Measurements from ENCODE around the gene POU3F3. TPM values are rescaled to one million over a fixed set of nuclear protein-coding genes. Genes with fewer than 3 reads are reported as not detected.

The POU3F3 gene
- not detected for total RNA-seq

- Mint-ChIP-seq H3K4me1 (peaks cover 33% of the 10 kb centered on the region), H3K36me3 (no peaks in the 10 kb centered on the region), H3K27me3 (peaks cover 86% of the 10 kb centered on the region), H3K9me3 (no peaks in the 10 kb centered on the region), H3K4me3 (peak within 1 kb of the TSS; percentile 85), H3K27ac (peak within 1 kb of the TSS; percentile 67)
- peak; percentile 65 for DNase-seq
These were observed at the start of gene POU3F3 for GRCh38 chr2:104853534-104854497. POU3F3 (plus strand) TSS chr2:104854115; CDS start chr2:104855511, 1,396 bp downstream.

DNA sequence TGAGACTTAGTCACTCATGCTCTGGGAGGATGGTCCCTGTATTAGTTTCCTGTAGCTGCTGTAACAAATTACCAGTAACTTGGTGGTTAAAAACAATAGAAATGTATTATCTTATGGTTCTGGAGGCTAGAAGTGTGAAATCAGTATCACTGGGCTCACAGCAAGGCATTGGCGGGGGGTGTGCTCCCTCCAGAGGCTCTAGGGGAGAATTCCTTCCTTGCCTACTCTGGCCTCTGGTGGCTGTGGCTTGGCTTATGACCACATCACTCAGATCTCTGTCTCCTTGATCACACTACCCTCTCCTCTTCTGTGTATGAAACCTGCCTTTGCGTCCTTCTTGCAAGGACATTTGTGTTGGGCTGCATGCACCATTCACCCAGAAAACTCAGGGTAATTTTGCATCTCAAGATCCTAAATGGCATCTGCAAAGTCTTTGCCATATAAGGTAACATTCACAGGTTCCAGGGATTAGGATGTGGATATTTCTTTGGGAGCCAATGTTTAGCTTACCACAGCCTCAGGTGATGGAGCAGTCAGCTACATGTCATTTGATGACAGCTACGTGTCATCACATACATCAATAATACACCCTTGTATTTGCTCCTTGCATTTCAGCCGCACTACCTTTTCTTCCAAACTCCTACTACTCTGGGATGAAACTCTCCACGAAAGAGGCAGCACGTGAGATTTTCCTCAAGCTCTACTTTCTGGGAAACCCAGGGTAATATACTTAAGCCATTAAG lies 49.6 kb upstream of the POU3F3 start:
- Mint-ChIP-seq H3K9me3 (peaks cover 6% of the 10 kb centered on the region), H3K4me3 (no peak overlapping the region), H3K36me3 (no peaks in the 10 kb centered on the region), H3K4me1 (no peaks in the 10 kb centered on the region), H3K27ac (no peak overlapping the region), H3K27me3 (peaks cover 23% of the 10 kb centered on the region)
- no peak for DNase-seq

GRCh38 chr2:104812286-104812685 lies 41.6 kb upstream of the POU3F3 start:
- peaks cover 6% of the 10 kb centered on the region for H3K27me3 Mint-ChIP-seq
- DNase-seq: no peak
- peaks cover 5% of the 10 kb centered on the region for H3K9me3 Mint-ChIP-seq
- no peaks in the 10 kb centered on the region for H3K4me1 Mint-ChIP-seq
- H3K27ac Mint-ChIP-seq: no peak overlapping the region
- no peak overlapping the region for H3K4me3 Mint-ChIP-seq
- H3K36me3 Mint-ChIP-seq: no peaks in the 10 kb centered on the region

DNA sequence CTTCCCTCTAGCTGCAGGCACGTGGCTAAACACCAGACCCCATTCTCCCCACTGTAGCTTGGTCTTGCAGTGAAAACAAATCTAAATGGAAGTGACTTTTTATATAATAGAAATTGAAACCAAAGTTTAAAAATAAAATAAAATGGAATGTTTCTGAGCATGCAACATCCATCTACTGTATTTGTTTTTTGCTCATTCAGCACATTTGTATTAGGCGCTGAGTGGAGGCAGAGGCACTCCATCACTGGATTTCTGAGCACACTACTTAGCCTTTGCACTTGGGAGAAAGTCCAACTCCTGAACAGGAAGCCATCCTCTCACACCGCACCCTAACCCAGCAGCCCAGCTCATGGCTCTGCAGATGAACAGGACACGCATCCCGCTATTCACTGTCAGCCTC lies 37.8 kb upstream of the POU3F3 start:
- Mint-ChIP-seq H3K4me3 (no peak overlapping the region), H3K27ac (no peak overlapping the region), H3K4me1 (no peaks in the 10 kb centered on the region)

DNA sequence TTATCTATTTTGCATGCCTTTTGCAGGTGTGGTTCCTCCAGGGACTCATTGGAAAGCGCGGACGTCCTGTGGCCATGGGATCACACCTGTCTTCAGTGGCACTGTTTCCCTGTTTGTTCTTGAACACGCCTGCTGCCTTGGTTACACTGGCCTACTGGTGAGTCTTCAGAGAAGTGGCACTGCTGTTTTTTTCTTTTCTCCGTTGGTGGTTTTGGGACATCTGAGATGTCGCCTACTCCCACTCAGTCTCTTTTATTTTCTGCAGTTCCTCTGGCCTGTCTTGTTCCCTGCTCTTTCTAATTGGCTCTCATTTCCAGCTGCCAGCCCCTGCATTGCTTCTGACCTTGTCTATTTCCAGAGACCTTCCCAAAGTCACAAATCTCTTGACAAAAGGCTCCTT lies 35.7 kb upstream of the POU3F3 start:
- no peak for DNase-seq
- no peaks in the 10 kb centered on the region for H3K9me3 Mint-ChIP-seq
- no peaks in the 10 kb centered on the region for H3K4me1 Mint-ChIP-seq
- no peaks in the 10 kb centered on the region for H3K36me3 Mint-ChIP-seq
- no peak overlapping the region for H3K4me3 Mint-ChIP-seq
- H3K27me3 Mint-ChIP-seq: peaks cover 12% of the 10 kb centered on the region
- H3K27ac Mint-ChIP-seq: no peak overlapping the region

More for the DNA sequence above, 37.8 kb upstream of the POU3F3 start:
- no peaks in the 10 kb centered on the region for H3K36me3 Mint-ChIP-seq
- no peaks in the 10 kb centered on the region for H3K9me3 Mint-ChIP-seq
- peaks cover 12% of the 10 kb centered on the region for H3K27me3 Mint-ChIP-seq
- DNase-seq: no peak

DNA sequence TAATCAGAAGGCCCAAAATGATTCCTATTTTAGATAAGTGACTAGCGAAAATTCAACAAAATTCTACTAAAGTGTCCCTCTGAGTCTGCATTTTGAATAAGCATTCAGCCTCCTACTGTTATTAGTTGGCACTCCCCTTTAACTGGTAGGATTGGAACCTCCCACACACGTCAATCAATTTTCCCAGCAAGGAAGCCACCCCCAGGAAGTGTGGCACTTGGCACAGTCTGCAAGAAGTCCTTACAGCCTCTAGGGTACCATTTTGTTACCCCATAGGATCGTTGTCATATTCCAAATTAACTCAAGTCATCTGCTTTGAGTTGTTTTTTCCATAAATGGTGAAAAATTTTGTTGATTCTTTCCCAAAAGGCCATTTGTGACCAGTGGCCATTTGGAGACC lies 33.8 kb upstream of the POU3F3 start:
- no peaks in the 10 kb centered on the region for H3K36me3 Mint-ChIP-seq
- peaks cover 5% of the 10 kb centered on the region for H3K9me3 Mint-ChIP-seq
- H3K27me3 Mint-ChIP-seq: peaks cover 12% of the 10 kb centered on the region
- DNase-seq: no peak
- H3K4me3 Mint-ChIP-seq: no peak overlapping the region
- H3K27ac Mint-ChIP-seq: no peak overlapping the region
- no peaks in the 10 kb centered on the region for H3K4me1 Mint-ChIP-seq

- no peaks in the 10 kb centered on the region for H3K4me1 Mint-ChIP-seq
- no peak for DNase-seq
- no peak overlapping the region for H3K4me3 Mint-ChIP-seq
- H3K9me3 Mint-ChIP-seq: peaks cover 5% of the 10 kb centered on the region
- no peaks in the 10 kb centered on the region for H3K36me3 Mint-ChIP-seq
- peaks cover 6% of the 10 kb centered on the region for H3K27me3 Mint-ChIP-seq
- no peak overlapping the region for H3K27ac Mint-ChIP-seq
These were observed 28.6 kb upstream of the POU3F3 start for GRCh38 chr2:104825124-104825865.

DNA sequence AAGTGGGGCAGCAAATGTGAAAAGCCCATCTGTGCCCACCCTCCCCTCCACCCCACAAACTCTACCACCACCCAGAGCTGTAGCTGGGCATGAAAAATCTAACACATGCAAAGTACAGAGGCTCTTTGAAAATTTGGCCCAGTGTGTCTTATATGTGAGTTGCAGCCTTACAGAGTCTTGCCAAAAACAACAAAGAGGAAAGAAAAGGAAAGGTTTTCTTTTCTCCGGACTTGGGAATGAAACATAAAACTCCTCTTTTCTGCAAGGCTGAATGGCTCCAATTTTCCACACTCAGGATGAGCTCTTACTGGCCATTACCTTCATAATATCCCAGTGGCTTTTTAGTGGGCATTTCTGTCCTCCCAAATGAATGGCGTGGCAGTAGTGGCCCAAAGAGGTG lies 27.9 kb upstream of the POU3F3 start:
- no peaks in the 10 kb centered on the region for H3K36me3 Mint-ChIP-seq
- no peaks in the 10 kb centered on the region for H3K4me1 Mint-ChIP-seq
- DNase-seq: no peak
- no peak overlapping the region for H3K4me3 Mint-ChIP-seq
- peaks cover 5% of the 10 kb centered on the region for H3K9me3 Mint-ChIP-seq
- H3K27me3 Mint-ChIP-seq: peaks cover 6% of the 10 kb centered on the region
- H3K27ac Mint-ChIP-seq: no peak overlapping the region

DNA sequence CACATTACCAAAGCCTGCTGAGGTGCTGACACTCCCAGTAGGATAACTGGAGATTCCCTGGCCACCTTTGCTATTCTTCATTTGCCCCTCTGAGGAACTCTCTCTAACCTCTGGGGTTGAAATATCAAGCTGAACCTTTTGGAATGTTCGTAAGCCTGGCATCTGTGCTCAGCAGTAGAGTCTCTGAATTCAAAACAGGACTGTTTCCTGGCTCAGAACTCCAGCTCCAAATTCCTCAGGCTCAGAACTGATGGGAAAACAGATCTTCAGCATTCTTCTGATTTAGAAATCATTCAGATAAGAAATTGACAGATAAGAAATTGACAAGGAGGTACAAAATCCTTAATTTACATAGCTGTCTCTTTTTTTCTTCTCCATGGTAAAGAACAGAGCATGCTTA lies 22.2 kb upstream of the POU3F3 start:
- no peaks in the 10 kb centered on the region for H3K36me3 Mint-ChIP-seq
- no peaks in the 10 kb centered on the region for H3K4me1 Mint-ChIP-seq
- peaks cover 13% of the 10 kb centered on the region for H3K27me3 Mint-ChIP-seq
- H3K9me3 Mint-ChIP-seq: no peaks in the 10 kb centered on the region
- H3K4me3 Mint-ChIP-seq: no peak overlapping the region
- DNase-seq: no peak
- H3K27ac Mint-ChIP-seq: no peak overlapping the region

DNA sequence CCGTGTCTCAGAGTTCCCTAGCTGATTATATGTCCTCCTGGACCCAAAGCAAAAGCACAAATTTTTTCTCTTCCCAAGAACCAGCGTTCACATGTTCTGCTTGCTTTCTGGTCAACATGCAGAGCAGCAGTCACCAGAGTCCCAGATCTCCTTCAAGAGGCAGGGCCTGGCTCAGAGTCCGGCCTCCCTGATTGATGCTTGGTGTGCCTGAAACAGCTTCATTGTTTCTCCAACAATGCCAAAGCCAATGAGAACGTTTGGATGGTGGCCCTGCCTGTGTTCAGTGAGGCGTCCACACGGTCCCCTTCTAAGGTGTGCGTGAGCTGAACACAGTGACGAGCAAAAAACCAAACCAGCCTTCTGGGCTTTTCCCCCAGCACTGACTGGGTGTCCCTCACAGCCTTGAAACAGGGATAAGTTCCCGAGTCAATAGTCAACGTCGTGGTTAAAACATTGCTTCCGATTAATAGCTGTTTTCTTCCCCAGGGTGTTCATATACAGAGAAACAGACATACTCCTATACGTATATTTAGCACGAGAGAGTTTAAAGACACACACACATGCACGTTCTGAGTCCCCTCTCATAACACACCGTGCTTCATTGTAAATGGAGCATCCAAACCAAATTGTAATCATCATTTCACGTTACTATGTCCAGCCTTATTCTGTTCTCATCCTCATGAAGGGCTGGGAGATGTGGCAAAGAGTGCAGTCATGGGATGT lies 19.3 kb upstream of the POU3F3 start:
- no peaks in the 10 kb centered on the region for H3K4me1 Mint-ChIP-seq
- H3K4me3 Mint-ChIP-seq: no peak overlapping the region
- peaks cover 21% of the 10 kb centered on the region for H3K27me3 Mint-ChIP-seq
- H3K27ac Mint-ChIP-seq: no peak overlapping the region
- no peaks in the 10 kb centered on the region for H3K36me3 Mint-ChIP-seq
- DNase-seq: no peak
- no peaks in the 10 kb centered on the region for H3K9me3 Mint-ChIP-seq

DNA sequence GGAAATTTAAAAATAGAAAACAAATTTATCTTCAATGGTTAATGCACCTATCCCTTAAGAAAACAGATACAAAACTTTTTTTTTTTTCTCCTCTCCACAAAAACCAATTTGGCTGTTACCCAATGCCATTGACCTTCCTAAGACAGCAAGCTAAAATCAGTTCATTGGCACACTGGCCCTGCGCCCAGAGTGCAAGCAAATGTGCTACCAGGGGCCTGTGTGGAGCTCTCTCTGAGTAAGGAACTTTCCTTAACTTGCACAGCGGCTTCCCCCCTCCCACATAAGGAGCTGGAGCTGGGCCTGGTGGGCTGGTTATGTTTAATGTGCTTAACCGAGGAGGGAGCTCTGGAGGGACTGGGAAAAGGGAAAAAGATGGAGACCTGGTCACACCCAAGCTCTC lies 17.6 kb upstream of the POU3F3 start:
- Mint-ChIP-seq H3K36me3 (no peaks in the 10 kb centered on the region), H3K27me3 (peaks cover 27% of the 10 kb centered on the region), H3K4me1 (no peaks in the 10 kb centered on the region), H3K27ac (no peak overlapping the region), H3K9me3 (no peaks in the 10 kb centered on the region), H3K4me3 (no peak overlapping the region)
- no peak for DNase-seq

GRCh38 chr2:104836841-104837240 lies 17.1 kb upstream of the POU3F3 start:
- no peak overlapping the region for H3K4me3 Mint-ChIP-seq
- H3K4me1 Mint-ChIP-seq: no peaks in the 10 kb centered on the region
- no peaks in the 10 kb centered on the region for H3K9me3 Mint-ChIP-seq
- H3K27ac Mint-ChIP-seq: no peak overlapping the region
- no peaks in the 10 kb centered on the region for H3K36me3 Mint-ChIP-seq
- H3K27me3 Mint-ChIP-seq: peaks cover 33% of the 10 kb centered on the region
- no peak for DNase-seq

- Mint-ChIP-seq H3K27ac (no peak overlapping the region), H3K36me3 (no peaks in the 10 kb centered on the region), H3K4me1 (peaks cover 6% of the 10 kb centered on the region), H3K9me3 (no peaks in the 10 kb centered on the region), H3K4me3 (no peak overlapping the region), H3K27me3 (peaks cover 52% of the 10 kb centered on the region)
- DNase-seq: no peak
These were observed 13.8 kb upstream of the POU3F3 start for GRCh38 chr2:104840156-104840555.

DNA sequence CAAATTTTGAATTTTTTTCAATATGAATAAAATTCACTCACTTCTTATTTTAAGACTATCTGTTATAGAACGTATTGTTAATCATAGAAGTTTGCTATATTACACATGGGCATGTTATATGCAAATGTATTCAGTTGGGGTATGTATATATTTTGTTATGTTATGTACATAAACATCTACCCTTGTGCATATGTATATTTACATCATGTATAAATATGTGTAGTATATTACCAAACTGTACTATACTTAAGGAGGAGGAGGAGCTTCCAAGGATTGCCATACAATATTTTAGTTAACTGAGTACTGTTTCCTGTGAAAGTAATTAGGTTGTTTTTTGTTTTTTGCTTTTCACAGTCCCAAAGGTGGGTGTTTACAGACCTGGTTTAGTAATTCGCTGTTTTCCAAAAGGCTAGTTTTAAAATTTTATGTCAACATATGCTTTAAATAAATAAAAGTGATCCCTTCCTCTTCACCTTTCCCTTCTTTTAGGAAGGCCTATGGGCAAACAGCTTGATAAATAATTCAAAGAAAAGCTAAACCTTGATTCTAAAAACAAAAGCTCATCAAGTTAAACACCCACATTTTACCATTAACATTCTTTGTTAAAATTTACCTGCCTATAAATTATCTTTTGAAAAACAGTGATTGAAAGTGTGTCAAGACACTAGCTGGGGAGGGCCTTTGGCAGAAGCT lies 12.9 kb upstream of the POU3F3 start:
- H3K9me3 Mint-ChIP-seq: no peaks in the 10 kb centered on the region
- no peak overlapping the region for H3K4me3 Mint-ChIP-seq
- no peaks in the 10 kb centered on the region for H3K36me3 Mint-ChIP-seq
- H3K27me3 Mint-ChIP-seq: peaks cover 61% of the 10 kb centered on the region
- DNase-seq: no peak
- no peak overlapping the region for H3K27ac Mint-ChIP-seq
- peaks cover 8% of the 10 kb centered on the region for H3K4me1 Mint-ChIP-seq
